ENCODE results near the gene STIM2. TPM values are rescaled to one million over a fixed set of nuclear protein-coding genes. Genes with fewer than 3 reads are reported as not detected.

STIM2 gene
- total RNA-seq, 1 experiment from 2014 or later = 23.9 TPM

DNA sequence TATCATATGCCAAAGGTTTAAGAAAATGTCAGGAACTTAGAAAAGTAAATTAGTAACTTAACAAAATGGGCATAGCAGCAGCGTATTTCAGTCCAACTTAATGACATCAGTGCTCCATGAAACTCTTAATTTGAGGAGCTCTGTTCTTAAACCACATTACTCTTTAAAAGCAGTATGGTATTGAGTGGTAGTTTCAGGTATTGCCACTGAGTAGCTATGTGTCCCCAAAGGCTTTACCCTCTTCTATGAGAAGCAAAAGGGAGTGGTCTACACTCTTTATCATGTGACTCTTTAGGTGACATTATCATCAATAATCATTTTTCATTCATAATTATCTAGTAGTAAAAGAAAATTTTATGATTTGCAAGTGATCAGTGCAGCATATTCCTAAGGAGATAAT, 158.3 kb downstream of the STIM2 start:
- POLR2A ChIA-PET = no interaction called here
- no peak for ATAC-seq
- in situ Hi-C loops (cut with HindIII; ENCODE audit: low pct_unique_long_range_greater_than_20kb, low sequenced_read_pairs) (no loop called here), intact Hi-C loops (cut with micrococcal nuclease; ENCODE audit: unreplicated experiment) (no loop called here)
- Histone ChIP-seq H3K9me3 (ENCODE audit: control insufficient read depth, insufficient read depth, low read depth, low read length) (no peaks in the 10 kb centered on the region), H3K27ac (ENCODE audit: low read length) (no peak overlapping the region), H3K4me1 (ENCODE audit: control insufficient read depth, insufficient read depth, low read length) (no peaks in the 10 kb centered on the region), H3K36me3 (ENCODE audit: control insufficient read depth, insufficient read depth, low read length) (no peaks in the 10 kb centered on the region; the same call in 1 of the 2 replicates), H3K27me3 (ENCODE audit: control insufficient read depth, insufficient read depth, low read length) (no peaks in the 10 kb centered on the region), H3K4me3 (ENCODE audit: low read depth in 2 of 2, low read length in 2 of 2) (no peak overlapping the region)
- CTCF ChIA-PET = no interaction called here
- TF ChIP-seq, protein P1, sequence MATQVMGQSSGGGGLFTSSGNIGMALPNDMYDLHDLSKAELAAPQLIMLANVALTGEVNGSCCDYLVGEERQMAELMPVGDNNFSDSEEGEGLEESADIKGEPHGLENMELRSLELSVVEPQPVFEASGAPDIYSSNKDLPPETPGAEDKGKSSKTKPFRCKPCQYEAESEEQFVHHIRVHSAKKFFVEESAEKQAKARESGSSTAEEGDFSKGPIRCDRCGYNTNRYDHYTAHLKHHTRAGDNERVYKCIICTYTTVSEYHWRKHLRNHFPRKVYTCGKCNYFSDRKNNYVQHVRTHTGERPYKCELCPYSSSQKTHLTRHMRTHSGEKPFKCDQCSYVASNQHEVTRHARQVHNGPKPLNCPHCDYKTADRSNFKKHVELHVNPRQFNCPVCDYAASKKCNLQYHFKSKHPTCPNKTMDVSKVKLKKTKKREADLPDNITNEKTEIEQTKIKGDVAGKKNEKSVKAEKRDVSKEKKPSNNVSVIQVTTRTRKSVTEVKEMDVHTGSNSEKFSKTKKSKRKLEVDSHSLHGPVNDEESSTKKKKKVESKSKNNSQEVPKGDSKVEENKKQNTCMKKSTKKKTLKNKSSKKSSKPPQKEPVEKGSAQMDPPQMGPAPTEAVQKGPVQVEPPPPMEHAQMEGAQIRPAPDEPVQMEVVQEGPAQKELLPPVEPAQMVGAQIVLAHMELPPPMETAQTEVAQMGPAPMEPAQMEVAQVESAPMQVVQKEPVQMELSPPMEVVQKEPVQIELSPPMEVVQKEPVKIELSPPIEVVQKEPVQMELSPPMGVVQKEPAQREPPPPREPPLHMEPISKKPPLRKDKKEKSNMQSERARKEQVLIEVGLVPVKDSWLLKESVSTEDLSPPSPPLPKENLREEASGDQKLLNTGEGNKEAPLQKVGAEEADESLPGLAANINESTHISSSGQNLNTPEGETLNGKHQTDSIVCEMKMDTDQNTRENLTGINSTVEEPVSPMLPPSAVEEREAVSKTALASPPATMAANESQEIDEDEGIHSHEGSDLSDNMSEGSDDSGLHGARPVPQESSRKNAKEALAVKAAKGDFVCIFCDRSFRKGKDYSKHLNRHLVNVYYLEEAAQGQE (IDR thresholded peaks at IDR 0.05; ENCODE audit: insufficient read depth in 1 of 2, low read depth in 2 of 2, low read length in 1 of 2) = no peak
- TF ChIP-seq POLR2AphosphoS5 (IDR thresholded peaks at IDR 0.05; ENCODE audit: low read depth, low read length) (no peak), SIN3A (IDR thresholded peaks at IDR 0.05; ENCODE audit: borderline replicate concordance, insufficient read depth, low read depth, low read length) (no peak)
- TF ChIP-seq, protein P2, sequence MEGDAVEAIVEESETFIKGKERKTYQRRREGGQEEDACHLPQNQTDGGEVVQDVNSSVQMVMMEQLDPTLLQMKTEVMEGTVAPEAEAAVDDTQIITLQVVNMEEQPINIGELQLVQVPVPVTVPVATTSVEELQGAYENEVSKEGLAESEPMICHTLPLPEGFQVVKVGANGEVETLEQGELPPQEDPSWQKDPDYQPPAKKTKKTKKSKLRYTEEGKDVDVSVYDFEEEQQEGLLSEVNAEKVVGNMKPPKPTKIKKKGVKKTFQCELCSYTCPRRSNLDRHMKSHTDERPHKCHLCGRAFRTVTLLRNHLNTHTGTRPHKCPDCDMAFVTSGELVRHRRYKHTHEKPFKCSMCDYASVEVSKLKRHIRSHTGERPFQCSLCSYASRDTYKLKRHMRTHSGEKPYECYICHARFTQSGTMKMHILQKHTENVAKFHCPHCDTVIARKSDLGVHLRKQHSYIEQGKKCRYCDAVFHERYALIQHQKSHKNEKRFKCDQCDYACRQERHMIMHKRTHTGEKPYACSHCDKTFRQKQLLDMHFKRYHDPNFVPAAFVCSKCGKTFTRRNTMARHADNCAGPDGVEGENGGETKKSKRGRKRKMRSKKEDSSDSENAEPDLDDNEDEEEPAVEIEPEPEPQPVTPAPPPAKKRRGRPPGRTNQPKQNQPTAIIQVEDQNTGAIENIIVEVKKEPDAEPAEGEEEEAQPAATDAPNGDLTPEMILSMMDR (IDR thresholded peaks at IDR 0.05) = no peak
- BruUV-seq (replicated peaks) = no TSS peak
- DNase-seq (ENCODE audit: low read depth, low spot score) = no peak

DNA sequence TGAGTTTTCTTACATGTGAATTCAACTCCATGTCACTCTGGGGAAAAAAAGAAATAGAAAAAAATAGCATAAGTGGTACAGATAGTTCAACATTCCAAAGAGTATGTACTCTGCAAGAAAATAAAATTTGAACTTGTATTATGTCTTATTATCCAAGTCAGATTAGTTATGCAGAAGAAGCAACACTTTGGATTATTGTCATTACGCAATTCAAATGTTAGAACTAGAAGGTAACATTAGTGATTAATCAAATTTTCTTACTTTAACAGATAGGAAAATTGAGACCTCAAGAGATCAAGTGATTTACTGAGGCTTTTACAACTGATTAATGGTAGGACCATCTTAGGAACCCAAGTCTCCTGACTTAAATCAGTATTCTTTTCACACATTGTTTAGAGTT, 159.1 kb downstream of the STIM2 start:
- ATAC-seq (no peak), DNase-seq (ENCODE audit: low read depth, low spot score) (no peak)
- intact Hi-C loops (cut with micrococcal nuclease; ENCODE audit: unreplicated experiment) (no loop called here), in situ Hi-C loops (cut with HindIII; ENCODE audit: low pct_unique_long_range_greater_than_20kb, low sequenced_read_pairs) (no loop called here)
- no TSS peak for BruUV-seq (replicated peaks)
- CTCF ChIA-PET = no interaction called here
- no peak for TF ChIP-seq SIN3A (IDR thresholded peaks at IDR 0.05; ENCODE audit: borderline replicate concordance, insufficient read depth, low read depth, low read length)
- no peak for TF ChIP-seq POLR2AphosphoS5 (IDR thresholded peaks at IDR 0.05; ENCODE audit: low read depth, low read length)
- TF ChIP-seq, protein P1 (IDR thresholded peaks at IDR 0.05; ENCODE audit: insufficient read depth in 1 of 2, low read depth in 2 of 2, low read length in 1 of 2) = no peak
- TF ChIP-seq, protein P2 (IDR thresholded peaks at IDR 0.05) = no peak
- TF ChIP-seq TCF7L2 (IDR thresholded peaks at IDR 0.05; ENCODE audit: low read depth, low read length) = no peak
- Histone ChIP-seq H3K36me3 (ENCODE audit: control insufficient read depth, insufficient read depth, low read length) (no peaks in the 10 kb centered on the region; the same call in 1 of the 2 replicates), H3K27me3 (ENCODE audit: control insufficient read depth, insufficient read depth, low read length) (no peaks in the 10 kb centered on the region), H3K9me3 (ENCODE audit: control insufficient read depth, insufficient read depth, low read depth, low read length) (no peaks in the 10 kb centered on the region), H3K4me1 (ENCODE audit: control insufficient read depth, insufficient read depth, low read length) (no peaks in the 10 kb centered on the region), H3K4me3 (ENCODE audit: low read depth in 2 of 2, low read length in 2 of 2) (no peak overlapping the region), H3K27ac (ENCODE audit: low read length) (no peak overlapping the region)
- POLR2A ChIA-PET = no interaction called here

Measured in Panc1 (cell line).